ENCODE results near the gene ASPHD1. TPM values are rescaled to one million over a fixed set of nuclear protein-coding genes. Genes with fewer than 3 reads are reported as not detected.

ASPHD1 gene
- total and polyA plus RNA-seq, 2 of the 8 experiments (the other 6 are each of a cell fraction or from before 2014, with no cell fraction given) = 14.5 to 18.6 TPM

DNA sequence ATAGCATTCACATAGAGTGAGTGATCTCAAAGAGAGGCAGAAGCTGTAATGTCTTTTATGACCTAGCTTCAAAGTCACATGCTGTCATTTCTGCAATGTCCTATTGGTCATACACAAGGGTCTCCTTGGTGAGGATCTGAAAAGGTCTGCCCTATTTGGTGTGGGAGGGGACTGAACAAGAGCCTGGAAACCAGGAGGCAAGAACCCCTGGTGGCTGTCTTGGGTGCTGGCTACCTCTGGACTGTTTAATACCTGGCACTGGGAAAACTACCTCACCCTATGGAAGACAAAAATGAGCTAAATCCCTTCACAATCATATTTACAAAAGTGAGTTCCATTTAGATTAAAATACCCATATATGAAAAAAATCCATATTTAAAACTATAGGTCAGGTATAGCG is 16.7 kb downstream of the ASPHD1 start:
- no peak overlapping the region for H3K14ac ChIP-seq (ENCODE audit: insufficient read length)

More for the DNA sequence above, 16.7 kb downstream of the ASPHD1 start:
- Histone ChIP-seq H3K18ac (ENCODE audit: extremely low read depth, low read length) (no peak overlapping the region), H2BK20ac (ENCODE audit: low read length) (no peak overlapping the region), H3K23ac (ENCODE audit: insufficient read length) (no peak overlapping the region), H3K4me1 (replicated peaks in 1 of 4; ENCODE audit: control insufficient read depth in 3 of 4, insufficient read depth in 4 of 4, low read length in 3 of 4) (peaks cover 0 to 2% (median under 1%) of the 10 kb centered on the region in 4 experiments; a peak in 1 of 7 replicates), H3K9me3 (ENCODE audit: insufficient read depth in 2 of 2, low read depth in 1 of 2, low read length in 1 of 2) (no peaks in the 10 kb centered on the region), H3K4ac (replicated peaks; ENCODE audit: insufficient read length, low read depth, low read length) (no peak overlapping the region), H2BK5ac (ENCODE audit: low read depth, low read length) (no peak overlapping the region), H3K79me2 (ENCODE audit: control insufficient read depth in 1 of 2, insufficient read depth in 2 of 2, low read length in 2 of 2) (no peaks in the 10 kb centered on the region), H3K36me3 (ENCODE audit: control insufficient read depth in 2 of 4, insufficient read depth in 4 of 4, low read length in 3 of 4) (peaks cover 0 to 9% (median under 1%) of the 10 kb centered on the region in 4 experiments; a peak in 6 of 8 replicates), H2BK12ac (ENCODE audit: low read depth, low read length) (no peak overlapping the region), H2AK5ac (ENCODE audit: low read depth, low read length) (no peak overlapping the region), H3K56ac (replicated peaks; ENCODE audit: insufficient read length, low read depth, low read length) (no peak overlapping the region), H3K4me2 (ENCODE audit: insufficient read depth in 1 of 2, low read depth in 2 of 2, low read length in 2 of 2) (no peak overlapping the region), H2BK120ac (replicated peaks; ENCODE audit: low read depth, low read length) (no peak overlapping the region), H3K4me3 (ENCODE audit: extremely low read depth in 1 of 4, insufficient read depth in 2 of 4, low read depth in 3 of 4, low read length in 4 of 4) (no peak overlapping the region), H4K20me1 (replicated peaks in 1 of 2; ENCODE audit: control insufficient read depth in 1 of 2, insufficient read depth in 2 of 2, low read length in 2 of 2) (peaks cover 3 to 6% of the 10 kb centered on the region in 2 experiments), H3K27me3 (replicated peaks in 1 of 4; ENCODE audit: control insufficient read depth in 3 of 4, extremely low read depth in 1 of 4, insufficient read depth in 3 of 4, low read length in 3 of 4) (no peaks in the 10 kb centered on the region), H2AFZ (ENCODE audit: low read length) (no peak overlapping the region), H2BK15ac (ENCODE audit: low read length) (no peak overlapping the region), H3K79me1 (ENCODE audit: low read depth, low read length) (no peaks in the 10 kb centered on the region), H4K91ac (replicated peaks; ENCODE audit: insufficient read length, low read length) (no peak overlapping the region), H4K5ac (ENCODE audit: insufficient read length, low read depth, low read length) (no peak overlapping the region), H3K27ac (ENCODE audit: low read depth, low read length) (no peak overlapping the region), H3K23me2 (ENCODE audit: low read depth, low read length) (no peaks in the 10 kb centered on the region), H4K8ac (ENCODE audit: extremely low read depth, insufficient read depth, low read length) (no peak overlapping the region), H3K9ac (replicated peaks in 1 of 4; ENCODE audit: extremely low read depth in 1 of 4, low read depth in 3 of 4, low read length in 3 of 4) (no peak overlapping the region)
- 94% methylated on average over 1 of the region's 1 CpG; no CpG with 5 or more reads in 1 of the 2 experiments for WGBS, 2 experiments (ENCODE audit: extremely low coverage in 1 of 2, insufficient coverage in 1 of 2, insufficient read length in 1 of 2, insufficient replicate concordance in 2 of 2, low coverage in 1 of 2, low lambda C conversion rate in 2 of 2, missing lambda C conversion rate in 1 of 2)
- no peak for FAIRE-seq
- DNase-seq (ENCODE audit: low read depth in 1 of 2, low spot score in 2 of 2) = no peak
- ChIA-PET CTCF (ENCODE audit: partially characterized antibody) (interaction anchor here (0.8 to 2.8 kb wide), 5 partner anchors 10 to 69 kb away, joined by 3 to 9 read pairs (median 3); no protein-coding TSS in a partner anchor), POLR2A (ENCODE audit: partially characterized antibody) (interaction anchor here (1.0 to 2.3 kb wide), 2 partner anchors 9 to 10 kb away, joined by 4 to 7 read pairs; partner anchors contain the start of gene KCTD13)
- TF ChIP-seq ZNF274 (IDR thresholded peaks at IDR 0.05; ENCODE audit: borderline replicate concordance, extremely low read depth, low read length) (no peak), CHD1 (IDR thresholded peaks at IDR 0.05; ENCODE audit: low read depth, low read length) (no peak), E2F6 (IDR thresholded peaks at IDR 0.05) (no peak), PHF8 (conservative IDR thresholded peaks at IDR 0.05; ENCODE audit: low read depth, low read length) (no peak), SP4 (IDR thresholded peaks at IDR 0.05; ENCODE audit: low read length) (no peak), JUN (IDR thresholded peaks at IDR 0.05; ENCODE audit: low read depth, low read length) (no peak), KDM1A (IDR thresholded peaks at IDR 0.05; ENCODE audit: borderline replicate concordance, low read length) (no peak), MAX (IDR thresholded peaks at IDR 0.05) (no peak), KDM4A (IDR thresholded peaks at IDR 0.05; ENCODE audit: low read depth, low read length, severe bottlenecking) (no peak), SIRT6 (IDR thresholded peaks at IDR 0.05; ENCODE audit: low read length) (no peak), CBX5 (IDR thresholded peaks at IDR 0.05; ENCODE audit: low read depth, low read length) (no peak), TCF12 (IDR thresholded peaks at IDR 0.05; ENCODE audit: low read depth, low read length) (no peak), GABPA (IDR thresholded peaks at IDR 0.05; ENCODE audit: borderline replicate concordance, insufficient read depth, low read length) (no peak)

All from H1 (cell line).